ENCODE results near the gene ADD2.

- TF ChIP-seq CTCF (conservative IDR thresholded peaks at IDR 0.05; ENCODE audit: low read depth, low read length) (no peak), EZH2 (IDR thresholded peaks at IDR 0.05; ENCODE audit: borderline replicate concordance, low read depth, low read length, poor library complexity, severe bottlenecking) (no peak)
Measured at GRCh38 chr2:70799706-70800105, 31.7 kb upstream of the ADD2 start.
